HG02840 (cell line): ENCODE results near the gene PRKCH.
"Not testable (repeated sequence)": the region's sequence is repeated elsewhere in the genome, so short reads cannot be mapped to it uniquely, and the experiment has no call there.

Experiments
- ATAC-seq: cut with Tn5 transposase; IDR thresholded peaks from one replicate; pipeline ENCODE4 v1.9.1; 2021; ENCODE audit warnings: mild to moderate bottlenecking, moderate library complexity, moderate number of reproducible peaks; ENCODE audit not compliant: unreplicated experiment, low FRiP score

PRKCH gene

DNA sequence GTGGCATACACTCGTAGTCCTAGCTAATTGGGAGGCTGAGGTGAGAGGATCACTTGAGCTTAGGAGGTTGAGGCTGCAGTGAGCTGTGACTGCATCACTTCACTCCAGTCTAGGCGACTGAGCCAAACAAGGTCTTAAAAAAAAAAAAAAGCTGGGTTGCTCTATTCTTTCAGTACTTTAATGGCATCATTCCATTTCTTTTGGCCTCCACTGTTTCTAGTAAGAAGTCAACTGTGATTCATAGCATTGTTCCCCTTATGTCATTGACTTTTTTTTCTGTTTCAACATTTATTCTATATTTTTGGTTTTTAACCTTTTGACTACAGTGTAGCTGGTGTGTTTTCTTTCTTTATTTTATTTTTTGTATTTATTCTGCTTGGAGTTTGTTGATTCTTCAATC, 16.7 kb upstream of the PRKCH start:
- ATAC-seq: no peak

DNA sequence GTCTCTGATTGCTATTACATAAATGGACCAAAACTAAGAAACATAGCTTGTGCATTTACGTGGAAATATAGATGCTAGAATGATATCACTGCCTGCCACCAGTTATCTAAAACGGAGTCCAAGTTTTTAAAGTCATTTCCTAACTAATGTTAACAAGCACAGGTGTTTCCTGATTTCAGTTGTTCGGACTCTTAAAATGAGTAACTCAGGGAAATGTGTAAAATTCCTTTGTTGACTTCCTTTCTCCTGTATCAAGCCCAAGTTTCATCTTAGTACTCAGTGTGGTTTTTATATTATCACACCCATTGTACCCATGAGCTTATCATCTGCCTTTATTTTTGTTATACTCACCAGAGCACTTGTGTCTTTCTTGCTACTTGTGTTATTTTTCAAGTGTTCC, 13.2 kb upstream of the PRKCH start:
- ATAC-seq: no peak

DNA sequence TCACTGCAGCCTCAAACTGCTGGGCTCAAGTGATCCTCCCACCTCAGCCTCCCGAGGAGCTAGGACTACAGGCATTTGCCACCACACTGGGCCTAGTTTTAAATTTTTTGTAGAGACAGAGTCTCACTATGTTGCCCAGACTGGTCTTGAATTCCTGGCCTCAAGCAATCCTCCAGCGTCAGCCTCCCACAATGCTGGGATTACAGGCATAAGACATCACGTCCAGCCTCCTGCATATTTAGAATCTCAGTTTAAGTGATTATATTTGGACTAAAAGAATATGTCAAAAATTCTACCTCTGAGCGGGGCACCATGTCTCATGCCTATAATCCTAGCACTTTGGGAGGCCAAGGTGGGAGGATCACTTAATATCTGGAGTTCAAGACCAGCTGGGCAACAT, 12.7 kb upstream of the PRKCH start:
- not testable (repeated sequence) for ATAC-seq

DNA sequence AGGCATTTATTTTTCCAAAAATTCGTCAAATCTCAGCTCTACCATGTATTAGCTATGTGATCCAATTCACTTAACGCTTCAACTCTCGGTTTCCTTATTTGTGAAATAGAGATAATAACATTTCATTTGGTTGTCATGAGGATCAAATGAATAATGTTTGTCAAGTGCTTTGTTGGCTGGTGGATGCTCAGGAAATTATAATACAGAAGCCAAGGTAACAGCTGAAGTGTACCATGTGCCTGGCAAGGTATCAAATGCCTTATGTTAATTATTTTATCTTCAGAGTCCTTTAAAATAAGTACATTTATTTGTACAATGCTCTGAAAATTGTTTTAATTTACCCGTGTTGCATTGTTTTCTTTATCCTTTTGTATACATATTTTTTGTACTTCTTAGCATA, 6.1 kb upstream of the PRKCH start:
- ATAC-seq: no peak

DNA sequence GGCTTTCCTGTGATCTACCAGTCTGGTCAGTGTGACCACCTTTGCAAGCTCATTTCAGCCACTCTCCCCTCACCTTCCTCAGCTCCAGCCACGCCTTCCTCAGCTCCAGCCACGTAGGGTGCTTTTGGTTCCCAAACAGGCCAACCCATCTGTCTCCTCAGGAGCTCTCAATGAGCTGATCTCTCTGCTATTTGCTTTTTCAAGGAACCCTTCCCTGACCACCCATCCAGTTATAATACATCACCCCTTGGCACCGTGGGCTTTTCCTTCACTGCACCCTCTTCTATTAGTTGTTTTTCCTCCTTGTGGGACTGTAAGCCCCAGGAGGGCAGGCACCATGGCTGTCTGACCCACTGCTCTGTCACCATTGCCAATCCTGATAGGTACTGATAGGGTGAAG, 2.3 kb upstream of the PRKCH start:
- no peak for ATAC-seq

DNA sequence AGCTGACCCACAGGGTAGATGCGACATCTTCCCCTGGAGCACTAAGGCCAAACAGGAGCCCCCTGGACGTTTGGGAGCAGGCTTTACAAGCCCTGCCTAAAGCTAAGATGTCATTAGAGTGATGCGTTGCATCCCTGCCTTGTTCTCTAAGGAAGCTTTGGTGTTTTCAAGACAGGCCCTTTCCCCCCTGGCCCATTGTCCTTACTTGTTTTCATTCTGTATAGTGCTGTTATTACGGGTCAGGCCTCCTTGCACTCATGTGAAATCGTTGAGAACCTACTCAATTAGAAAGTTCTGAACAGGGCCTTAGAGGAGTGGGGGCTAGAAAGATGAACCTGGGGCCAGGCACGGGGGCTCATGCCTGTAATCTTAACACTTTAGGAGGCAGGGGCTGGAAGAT, 1.7 kb upstream of the PRKCH start:
- ATAC-seq: no peak

DNA sequence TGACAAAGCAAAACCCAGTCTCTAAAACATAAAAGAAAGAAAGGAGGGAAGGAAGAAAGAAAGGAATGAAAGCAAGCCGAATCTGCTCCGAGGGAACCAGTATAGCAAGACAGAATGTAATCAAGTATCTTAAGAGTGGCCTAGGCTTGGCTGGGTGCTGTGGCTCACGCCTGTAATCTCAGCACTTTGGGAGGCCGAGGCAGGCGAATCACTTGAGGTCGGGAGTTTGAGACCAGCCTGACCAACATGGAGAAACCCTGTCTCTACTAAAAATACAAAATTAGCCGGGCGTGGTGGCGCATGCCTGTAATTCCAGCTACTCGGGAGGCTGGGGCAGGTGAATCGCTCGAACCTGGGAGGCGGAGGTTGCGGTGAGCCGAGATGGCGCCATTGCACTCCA, 1.2 kb upstream of the PRKCH start:
- ATAC-seq: not testable (repeated sequence)

DNA sequence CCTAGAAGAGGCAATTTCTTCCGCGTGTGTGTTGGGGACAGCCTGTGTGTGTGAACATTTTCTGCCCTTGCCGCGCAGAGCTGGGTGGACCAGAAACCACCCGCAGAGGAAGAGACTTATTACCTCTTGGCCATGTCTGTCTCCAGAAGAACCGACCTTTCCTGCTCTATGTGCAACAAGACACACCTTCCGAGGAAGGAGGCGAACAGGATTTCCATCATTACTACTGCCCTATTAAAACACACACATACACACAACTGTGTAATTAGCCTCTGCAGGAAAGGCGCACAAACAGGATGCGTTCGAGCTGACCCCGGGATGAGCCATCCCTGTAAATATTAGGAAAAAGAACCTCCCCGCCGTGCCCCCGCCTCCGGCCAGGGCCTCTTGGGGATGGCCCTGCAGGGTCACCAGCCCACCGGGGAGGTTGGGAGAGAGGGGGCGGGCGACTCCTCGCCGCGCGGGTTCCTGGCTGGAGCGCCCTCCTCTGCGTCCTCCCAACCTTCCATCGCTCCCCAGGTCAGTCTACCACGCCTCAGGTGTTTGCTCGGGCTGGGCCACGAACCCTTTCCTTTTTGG, 484 bp upstream of the PRKCH start:
- no peak for ATAC-seq

DNA sequence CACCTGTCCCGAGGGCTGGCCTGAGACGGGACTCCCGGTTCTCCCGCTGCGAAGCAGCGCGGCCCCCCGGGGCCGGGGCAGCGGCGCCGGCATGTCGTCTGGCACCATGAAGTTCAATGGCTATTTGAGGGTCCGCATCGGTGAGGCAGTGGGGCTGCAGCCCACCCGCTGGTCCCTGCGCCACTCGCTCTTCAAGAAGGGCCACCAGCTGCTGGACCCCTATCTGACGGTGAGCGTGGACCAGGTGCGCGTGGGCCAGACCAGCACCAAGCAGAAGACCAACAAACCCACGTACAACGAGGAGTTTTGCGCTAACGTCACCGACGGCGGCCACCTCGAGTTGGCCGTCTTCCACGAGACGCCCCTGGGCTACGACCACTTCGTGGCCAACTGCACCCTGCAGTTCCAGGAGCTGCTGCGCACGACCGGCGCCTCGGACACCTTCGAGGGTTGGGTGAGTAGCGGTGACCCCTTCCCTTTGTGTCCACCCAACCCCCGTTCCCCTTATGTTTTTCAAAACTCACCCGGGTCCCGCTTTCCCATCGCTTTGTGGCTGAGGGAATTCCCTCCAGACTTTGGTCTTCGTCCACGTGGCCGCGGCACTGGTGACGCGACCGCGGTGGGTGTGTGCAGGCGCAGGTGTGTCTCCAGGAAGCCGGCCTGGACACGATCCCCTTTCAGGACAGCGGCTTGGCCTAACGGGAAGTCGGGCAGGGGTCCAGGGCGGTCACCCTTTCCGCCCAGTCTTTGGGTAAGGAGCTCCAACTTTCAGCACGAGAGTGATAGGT, 826 bp downstream of the PRKCH start:
- no peak for ATAC-seq

DNA sequence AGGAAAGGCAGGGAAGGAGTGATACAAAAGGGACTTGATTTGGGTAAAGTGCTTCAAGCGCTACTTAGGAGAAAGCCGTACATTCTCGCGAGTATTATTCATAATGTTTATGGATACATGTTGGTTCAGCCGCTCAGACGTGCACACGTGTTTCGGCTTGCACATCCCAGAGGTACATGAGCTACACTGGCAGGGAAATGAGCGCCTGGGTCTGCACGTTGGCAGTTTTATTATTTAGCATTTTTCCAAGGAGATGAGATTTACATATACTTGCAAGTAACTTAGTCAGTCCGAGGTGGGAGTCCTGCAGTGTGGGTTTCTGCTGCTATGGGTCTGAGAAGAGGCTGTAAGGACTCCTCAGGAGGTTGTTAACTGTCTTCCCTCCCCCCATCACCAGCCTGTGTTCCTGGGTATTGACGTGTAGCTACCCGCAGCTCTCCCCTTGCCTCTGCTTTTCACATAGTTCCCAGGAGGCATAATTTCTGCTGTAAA, 1.5 kb downstream of the PRKCH start:
- no peak for ATAC-seq

DNA sequence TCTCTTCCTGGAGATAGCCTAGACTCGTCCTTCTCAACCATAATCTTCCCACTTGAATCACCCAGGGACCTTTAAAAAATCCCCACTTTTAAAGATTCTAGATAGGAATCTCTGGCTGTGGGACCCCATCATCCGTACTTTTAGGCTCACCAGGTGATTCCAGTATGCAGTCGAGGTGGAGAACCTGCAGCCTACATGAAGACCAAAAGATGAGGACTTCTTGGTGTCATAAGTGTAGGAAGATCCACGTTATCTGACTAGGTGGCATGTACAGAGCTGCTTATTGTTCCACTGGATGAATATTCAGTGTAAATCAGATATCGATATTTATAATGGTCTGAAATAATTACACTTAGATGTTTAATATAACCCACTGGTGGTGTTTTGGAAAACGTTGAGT, 2.6 kb downstream of the PRKCH start:
- no peak for ATAC-seq

DNA sequence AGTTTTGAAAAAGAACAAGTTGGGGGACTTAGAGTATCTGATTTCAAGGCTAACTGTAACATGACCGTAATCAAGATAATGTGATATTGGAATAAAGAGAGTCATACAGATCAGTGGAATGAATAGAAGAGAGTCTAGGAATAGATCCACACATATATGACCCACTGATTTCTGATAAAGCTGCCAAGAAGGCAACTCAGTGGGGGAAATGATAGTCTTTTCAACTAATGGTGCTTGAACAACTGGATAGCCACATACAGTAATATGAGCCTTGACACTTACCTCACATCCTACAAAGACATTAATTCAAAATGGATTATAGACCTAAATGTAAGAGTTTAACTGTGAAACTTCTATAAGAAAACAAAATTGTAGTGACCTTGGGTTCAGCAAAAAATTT, 3.8 kb downstream of the PRKCH start:
- no peak for ATAC-seq

DNA sequence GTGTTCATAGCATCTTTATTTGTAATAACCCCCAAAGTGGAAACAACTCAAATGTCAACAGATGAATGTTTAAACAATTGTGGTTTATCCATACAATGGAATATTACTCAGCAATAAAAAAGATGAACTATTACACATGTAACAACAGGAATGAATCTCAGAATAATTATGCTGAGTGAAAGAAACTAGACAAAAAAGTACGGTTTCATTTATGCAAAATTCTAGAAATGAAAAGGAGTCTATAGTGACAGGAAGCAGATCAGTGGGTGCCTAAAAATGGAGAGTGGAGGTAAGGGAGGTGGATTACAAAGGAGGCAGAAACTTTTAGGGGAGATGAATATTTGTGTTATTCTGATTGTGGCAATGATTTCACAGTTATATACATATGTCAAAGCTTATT, 4.8 kb downstream of the PRKCH start:
- ATAC-seq: no peak

DNA sequence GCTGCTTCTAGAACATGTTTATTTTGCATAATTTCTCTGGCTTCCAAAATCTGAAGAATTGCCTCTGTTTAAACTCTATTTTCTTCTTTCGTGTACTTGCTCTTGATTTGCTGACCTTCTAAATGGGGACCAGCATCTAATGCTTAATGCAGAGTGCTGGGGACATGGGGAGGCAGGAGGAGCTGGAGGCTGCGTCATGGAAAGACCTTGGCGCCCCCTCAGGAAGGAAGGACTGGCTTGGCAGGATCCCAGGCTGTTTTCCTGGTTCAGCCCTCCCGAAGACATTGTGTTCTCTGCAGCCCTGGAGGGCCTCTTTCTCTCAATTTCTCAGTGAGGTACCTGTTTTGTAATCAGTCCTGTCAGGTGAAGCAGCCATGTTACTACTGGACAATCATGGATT, 5.5 kb downstream of the PRKCH start:
- ATAC-seq: no peak

DNA sequence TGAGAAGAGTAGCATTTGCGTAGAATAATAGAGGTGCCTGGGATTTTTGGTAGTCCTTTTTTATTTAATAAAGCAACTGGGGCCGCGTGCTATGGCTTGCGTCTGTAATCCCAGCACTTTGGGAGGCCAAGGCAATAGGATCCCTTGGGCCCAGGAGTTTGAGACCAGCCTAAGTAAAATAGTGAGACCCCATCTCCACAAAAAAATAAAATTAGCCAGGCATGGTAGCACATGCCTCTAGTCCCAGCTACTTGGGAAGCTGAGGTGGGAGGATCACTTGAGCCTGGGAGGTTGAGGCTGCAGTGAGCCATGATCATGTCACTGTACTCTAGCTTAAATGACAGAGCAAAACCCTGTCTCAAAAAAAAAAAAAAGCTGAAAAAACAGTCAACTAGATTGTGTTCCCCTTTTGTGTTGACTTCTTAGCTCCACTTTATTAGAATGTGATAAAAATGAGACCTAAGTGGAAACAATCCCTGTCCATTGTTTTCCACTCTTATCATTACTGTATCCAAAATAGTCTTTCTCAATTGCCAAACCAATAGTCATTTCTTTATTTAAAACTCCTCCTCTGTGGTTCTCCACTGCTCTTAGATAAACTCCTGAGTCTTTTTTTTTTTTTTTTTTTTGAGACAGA, 7.4 kb downstream of the PRKCH start:
- no peak for ATAC-seq

DNA sequence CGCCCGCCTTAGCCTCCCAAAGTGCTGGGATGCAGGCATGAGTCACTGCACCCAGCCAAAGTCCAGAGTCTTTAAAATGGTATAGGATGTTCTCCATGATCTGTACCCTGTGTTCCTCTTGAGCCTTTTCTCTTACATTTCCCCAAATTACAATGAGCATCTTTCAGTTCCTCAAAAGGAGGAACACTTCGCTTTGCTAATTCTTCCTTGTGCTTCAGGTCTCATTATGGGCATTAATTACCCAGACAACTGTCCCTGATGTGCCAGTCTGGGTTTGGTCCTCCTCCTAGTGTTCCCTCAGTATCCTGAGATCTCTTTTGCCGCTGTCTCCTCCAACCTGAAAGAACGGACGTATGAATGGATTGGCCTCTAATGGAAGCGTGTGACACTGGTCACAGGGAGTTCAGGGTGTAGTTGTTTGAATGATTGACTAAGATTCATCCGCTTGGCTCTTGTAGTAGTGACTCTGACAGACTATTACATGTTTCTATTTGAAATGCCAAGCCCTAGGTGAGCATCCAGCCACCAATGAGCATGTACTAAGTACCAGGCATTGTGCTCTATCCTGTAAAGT, 8.2 kb downstream of the PRKCH start:
- no peak for ATAC-seq

DNA sequence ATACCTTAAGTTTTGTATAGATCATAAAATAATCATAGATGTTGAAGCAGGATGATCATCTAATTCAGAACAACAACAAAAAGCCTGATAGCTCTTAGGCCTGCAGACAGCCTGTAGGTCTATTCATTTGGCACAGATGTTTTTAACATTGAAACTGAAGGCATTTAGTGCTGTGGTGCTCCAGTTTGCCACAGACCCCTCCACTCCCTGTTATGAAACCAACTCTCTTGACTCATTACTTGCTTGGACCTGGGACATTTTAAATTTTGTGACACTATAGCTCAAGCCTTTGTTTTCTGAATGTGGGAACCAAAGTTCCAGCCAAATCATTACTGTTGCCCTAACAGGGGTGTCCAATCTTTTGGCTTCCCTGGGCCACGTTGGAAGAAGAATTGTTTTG, 9.1 kb downstream of the PRKCH start:
- ATAC-seq: no peak

DNA sequence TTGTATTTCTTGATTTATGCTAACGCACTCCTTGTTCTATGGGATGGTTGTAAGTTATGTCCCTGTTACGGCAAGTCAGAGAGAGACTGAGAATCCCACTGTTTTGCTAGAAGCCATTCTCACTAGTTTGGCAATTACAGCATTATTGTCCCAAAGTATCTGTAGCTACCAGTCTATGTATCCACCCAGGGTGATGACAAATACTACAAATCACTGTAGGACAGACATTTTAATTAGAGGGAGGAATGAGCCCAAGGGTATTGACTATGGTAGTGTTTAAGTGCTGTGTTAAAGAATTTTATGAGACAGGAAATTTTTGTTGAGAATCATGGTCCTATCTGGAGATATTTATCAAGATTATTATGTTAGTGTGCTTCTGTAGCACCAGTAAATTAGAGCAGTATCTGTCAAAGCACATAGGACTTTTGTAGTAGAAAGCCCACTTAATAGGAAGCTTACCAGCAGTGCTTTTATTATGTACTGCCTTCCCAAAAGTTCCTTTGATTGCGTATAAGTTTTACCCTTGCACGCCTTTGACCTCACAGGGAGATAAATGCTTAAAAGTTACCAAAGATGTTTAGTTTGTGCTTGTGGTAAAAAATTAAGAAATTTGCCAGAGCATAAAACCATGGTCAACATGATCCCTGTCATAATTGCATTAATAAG, 10.7 kb downstream of the PRKCH start:
- ATAC-seq: no peak

DNA sequence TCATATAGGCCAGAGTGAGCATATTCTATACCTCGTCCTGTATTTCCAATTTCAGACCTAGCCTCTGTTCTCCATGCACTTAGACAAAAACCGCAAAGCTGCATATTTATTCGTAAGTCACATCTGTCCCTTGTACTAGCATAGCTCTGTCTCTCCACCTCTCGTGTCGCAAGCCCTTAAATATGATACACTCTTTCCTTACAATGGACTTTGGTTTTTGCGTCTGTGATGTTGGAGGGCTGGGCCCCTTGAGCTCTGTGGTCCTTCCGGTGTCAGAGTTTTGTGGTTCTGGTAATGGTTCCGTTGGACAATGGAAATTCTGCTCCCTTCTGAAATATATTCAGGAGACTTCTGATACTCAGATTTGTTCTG, 11.3 kb downstream of the PRKCH start:
- no peak for ATAC-seq

DNA sequence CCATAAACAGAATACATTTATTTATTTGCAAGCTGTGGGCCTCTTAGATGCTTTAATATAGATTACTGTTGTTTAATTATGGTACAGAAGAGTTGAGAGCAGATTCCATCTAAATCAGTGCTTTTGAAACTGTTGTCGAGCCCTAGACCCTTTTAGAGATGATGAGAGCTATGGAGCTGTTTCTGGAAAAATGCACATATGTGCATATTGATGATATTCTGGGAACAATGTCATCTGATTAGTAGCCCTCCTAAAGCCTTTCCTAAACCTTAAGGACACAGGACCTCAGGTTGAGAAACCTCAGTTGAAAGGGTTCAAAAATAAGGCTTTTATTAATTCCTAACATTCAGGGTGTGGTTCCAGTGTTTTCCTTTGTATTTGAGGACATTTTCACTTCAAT, 11.7 kb downstream of the PRKCH start:
- no peak for ATAC-seq

DNA sequence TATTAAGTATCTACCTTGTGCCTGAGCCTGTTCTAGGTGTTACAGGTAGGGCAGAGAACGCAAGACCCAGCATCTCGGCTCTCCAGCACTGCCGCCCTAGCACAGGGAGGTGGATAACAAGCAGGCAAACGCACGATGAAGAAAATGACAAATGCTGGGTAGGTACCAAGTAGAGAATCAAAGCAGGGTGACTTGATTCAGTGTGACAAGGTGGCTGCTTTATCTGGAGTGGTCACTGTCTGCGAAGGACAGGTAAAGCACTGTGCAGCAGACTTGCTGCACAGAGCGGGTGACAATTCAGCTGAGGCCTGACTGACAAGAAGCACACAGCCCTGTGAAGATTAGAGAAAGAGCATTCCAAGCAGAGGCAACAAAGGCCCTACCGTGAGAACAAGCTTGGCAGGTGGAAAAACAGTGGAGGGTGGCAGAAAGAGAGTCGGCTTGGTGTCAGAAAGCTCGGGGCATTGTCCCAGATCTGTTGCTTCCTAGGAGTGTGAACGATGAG, 12.9 kb downstream of the PRKCH start:
- no peak for ATAC-seq
